H1 (cell line): ENCODE measurements around the gene CYTH1.

ENCODE experiments used
- ASH2L ChIP-seq: fragments of 200-600, 300-600 bp; sonication (generic); IDR thresholded peaks from one replicate; pipeline ENCODE4 v1.7.1; 2017; ENCODE audit warnings: low read length
- BCL11A ChIP-seq, 2 experiments: IDR thresholded peaks; one replicate each; pipeline ENCODE4 v1.6.1; 2011; ENCODE audit warnings: low read depth in 2 of 2, low read length in 2 of 2, mild to moderate bottlenecking in 2 of 2
- EP300 ChIP-seq, 2 experiments: IDR thresholded peaks; 1 replicate in 1 of 2; 2 replicates in 1 of 2; pipeline ENCODE4 v1.6.1; 2011 to 2012; ENCODE audit warnings: low read depth in 2 of 2, low read length in 2 of 2, mild to moderate bottlenecking in 2 of 2, borderline replicate concordance in 1 of 2, inconsistent platforms in 1 of 2, moderate library complexity in 1 of 2
- EZH2 ChIP-seq: fragments of 200-600 bp; sonication (generic); IDR thresholded peaks from 2 replicates; pipeline ENCODE4 v1.7.1; 2012; ENCODE audit warnings: low read depth, mild to moderate bottlenecking, moderate library complexity, low read length, inconsistent platforms; ENCODE audit not compliant: severe bottlenecking
- HDAC6 ChIP-seq: IDR thresholded peaks from one replicate; pipeline ENCODE4 v1.7.1; 2012; ENCODE audit warnings: low read depth, mild to moderate bottlenecking, inconsistent platforms, low read length, moderate library complexity
- JUND ChIP-seq: IDR thresholded peaks from 2 replicates; pipeline ENCODE4 v1.6.1; 2011; ENCODE audit warnings: mild to moderate bottlenecking, improper control_type of control experiment, low read length
- NRF1 ChIP-seq: IDR thresholded peaks from 2 replicates; pipeline ENCODE4 v1.6.1; 2011; ENCODE audit warnings: mild to moderate bottlenecking, low read depth, low read length, improper control_type of control experiment
- POU5F1 ChIP-seq: IDR thresholded peaks from 2 replicates; pipeline ENCODE4 v1.6.1; 2011; ENCODE audit warnings: low read depth, mild to moderate bottlenecking, low read length, moderate library complexity
- SRF ChIP-seq: IDR thresholded peaks from 2 replicates; pipeline ENCODE4 v1.6.1; 2011; ENCODE audit warnings: mild to moderate bottlenecking, low read depth, low read length, moderate library complexity
- TAF1 ChIP-seq: IDR thresholded peaks from 2 replicates; pipeline ENCODE4 v1.6.1; 2011; ENCODE audit warnings: mild to moderate bottlenecking, low read depth, low read length
- TCF12 ChIP-seq: IDR thresholded peaks from 2 replicates; pipeline ENCODE4 v1.6.1; 2011; ENCODE audit warnings: low read depth, mild to moderate bottlenecking, low read length
- TF ChIP-seq, protein P1 (sequence below), 3 experiments: IDR thresholded peaks; 1 replicate in 2 of 3; 2 replicates in 1 of 3; pipeline versions ENCODE4 v1.5.1 to v1.6.1; 2011; ENCODE audit warnings: low read length in 3 of 3, mild to moderate bottlenecking in 3 of 3, inconsistent platforms in 2 of 3, low read depth in 1 of 3, moderate library complexity in 1 of 3; ENCODE audit not compliant: insufficient read depth in 1 of 3; ENCODE audit errors: control extremely low read depth in 1 of 3

- TF ChIP-seq, protein P1, sequence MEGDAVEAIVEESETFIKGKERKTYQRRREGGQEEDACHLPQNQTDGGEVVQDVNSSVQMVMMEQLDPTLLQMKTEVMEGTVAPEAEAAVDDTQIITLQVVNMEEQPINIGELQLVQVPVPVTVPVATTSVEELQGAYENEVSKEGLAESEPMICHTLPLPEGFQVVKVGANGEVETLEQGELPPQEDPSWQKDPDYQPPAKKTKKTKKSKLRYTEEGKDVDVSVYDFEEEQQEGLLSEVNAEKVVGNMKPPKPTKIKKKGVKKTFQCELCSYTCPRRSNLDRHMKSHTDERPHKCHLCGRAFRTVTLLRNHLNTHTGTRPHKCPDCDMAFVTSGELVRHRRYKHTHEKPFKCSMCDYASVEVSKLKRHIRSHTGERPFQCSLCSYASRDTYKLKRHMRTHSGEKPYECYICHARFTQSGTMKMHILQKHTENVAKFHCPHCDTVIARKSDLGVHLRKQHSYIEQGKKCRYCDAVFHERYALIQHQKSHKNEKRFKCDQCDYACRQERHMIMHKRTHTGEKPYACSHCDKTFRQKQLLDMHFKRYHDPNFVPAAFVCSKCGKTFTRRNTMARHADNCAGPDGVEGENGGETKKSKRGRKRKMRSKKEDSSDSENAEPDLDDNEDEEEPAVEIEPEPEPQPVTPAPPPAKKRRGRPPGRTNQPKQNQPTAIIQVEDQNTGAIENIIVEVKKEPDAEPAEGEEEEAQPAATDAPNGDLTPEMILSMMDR (IDR thresholded peaks at IDR 0.05; ENCODE audit: control extremely low read depth in 1 of 3, insufficient read depth in 1 of 3, low read depth in 1 of 3, low read length in 3 of 3) = no peak
- no peak for TF ChIP-seq ASH2L
- TF ChIP-seq HDAC6 = no peak
- no peak for TF ChIP-seq SRF
- no peak for TF ChIP-seq NRF1
- TF ChIP-seq BCL11A (IDR thresholded peaks at IDR 0.05; ENCODE audit: low read depth in 2 of 2, low read length in 2 of 2) = no peak
- TF ChIP-seq JUND = no peak
- TF ChIP-seq EP300 (IDR thresholded peaks at IDR 0.05; ENCODE audit: borderline replicate concordance in 1 of 2, low read depth in 2 of 2, low read length in 2 of 2) = no peak
- TF ChIP-seq EZH2 = no peak
- no peak for TF ChIP-seq POU5F1
- TF ChIP-seq TCF12 = no peak
- no peak for TF ChIP-seq TAF1
These were observed 38.0 kb upstream of the CYTH1 start for GRCh38 chr17:78819806-78820792.
